GM12878 (cell line): ENCODE data around the gene F11. TPM values are rescaled to one million over a fixed set of nuclear protein-coding genes. Genes with fewer than 3 reads are reported as not detected.
"Not testable (repeated sequence)": the region's sequence is repeated elsewhere in the genome, so short reads cannot be mapped to it uniquely, and the experiment has no call there.

ENCODE experiments used
- ATAC-seq: fragments of 200-7000 bp; cut with Tn5 transposase; 3 replicates; pipeline ENCODE4 v1.9.1; 2020; ENCODE audit warnings: mild to moderate bottlenecking, moderate library complexity
- BruUV-seq: library from RNA; stranded (reverse); fragments of 400-500 nt; replicated peaks from 2 replicates; lab custom pipeline; 2021; lab: Mats Ljungman, UMichigan
- CTCF ChIA-PET: fragments of 300-600 bp; sonication (Branson Sonifier 250); formaldehyde crosslinking; extraction: SDS; loops from one replicate; lab custom pipeline; 2021; ENCODE audit warnings: inconsistent platforms; lab: Yijun Ruan, JAX
- POLR2A ChIA-PET: fragments of 350-600 bp; formaldehyde crosslinking; extraction: SDS; loops from one replicate; lab custom pipeline; 2021; ENCODE audit warnings: inconsistent platforms; lab: Charles Lee
- RAD21 ChIA-PET: fragments of 300-600 bp; sonication (Branson Sonifier 250); formaldehyde crosslinking; loops from one replicate; lab custom pipeline; 2023; ENCODE audit warnings: antibody characterized with exemption; ENCODE audit not compliant: unreplicated experiment; lab: Charles Lee
- SMC1A ChIA-PET: fragments of 300-600 bp; sonication (Branson Sonifier 250); formaldehyde crosslinking; loops from one replicate; lab custom pipeline; 2023; ENCODE audit not compliant: unreplicated experiment, uncharacterized antibody; lab: Charles Lee
- DNase-seq: peaks from one replicate; pipeline ENCODE4 v3.0.0-alpha.2; 2011; ENCODE audit warnings: low read depth, low spot score
- FAIRE-seq: peaks from 3 replicates; lab custom pipeline; 2011; peaks lifted over from hg19 to GRCh38; lab: Jason Lieb, UNC
- H2AFZ ChIP-seq: 2 replicates; pipeline ENCODE4 v1.6.0; 2011; ENCODE audit warnings: low read depth, low read length, control low read depth; ENCODE audit not compliant: control insufficient read depth
- H3K27ac ChIP-seq: 2 replicates; pipeline ENCODE4 v1.5.1; 2011; ENCODE audit warnings: control low read depth; ENCODE audit not compliant: control insufficient read depth, insufficient read depth
- H3K27me3 ChIP-seq, 2 experiments: replicated peaks in 1 of 2; 2 replicates each; pipeline versions ENCODE4 v1.6.0 to v1.6.1; 2011; ENCODE audit warnings: low read length in 1 of 2; ENCODE audit not compliant: control insufficient read depth in 2 of 2, insufficient read depth in 2 of 2
- H3K36me3 ChIP-seq, 2 experiments: 2 replicates each; pipeline ENCODE4 v1.5.1; 2011; ENCODE audit warnings: low read length in 1 of 2; ENCODE audit not compliant: control insufficient read depth in 2 of 2, insufficient read depth in 2 of 2
- H3K4me1 ChIP-seq: 2 replicates; pipeline ENCODE4 v1.6.1; 2011; ENCODE audit warnings: mild to moderate bottlenecking, low read length, moderate library complexity, mixed read lengths; ENCODE audit not compliant: control insufficient read depth, insufficient read depth
- H3K4me2 ChIP-seq: 2 replicates; pipeline ENCODE4 v1.6.0; 2011; ENCODE audit warnings: control low read depth; ENCODE audit not compliant: control insufficient read depth, insufficient read depth
- H3K4me3 ChIP-seq: fragments of 200-600 bp; sonication (generic); 2 replicates; pipeline ENCODE4 v1.5.1; 2016
- H3K79me2 ChIP-seq: 2 replicates; pipeline ENCODE4 v1.6.0; 2011; ENCODE audit warnings: low read length; ENCODE audit not compliant: control insufficient read depth, insufficient read depth
- H3K9ac ChIP-seq: 2 replicates; pipeline ENCODE4 v1.8.0; 2011; ENCODE audit warnings: low read length, control low read depth, mixed read lengths; ENCODE audit not compliant: control insufficient read depth, insufficient read depth
- H3K9me3 ChIP-seq: replicated peaks from 3 replicates; pipeline ENCODE4 v1.5.1; 2011; ENCODE audit warnings: mild to moderate bottlenecking, low read length; ENCODE audit not compliant: control insufficient read depth, insufficient read depth
- H4K20me1 ChIP-seq: 2 replicates; pipeline ENCODE4 v1.6.0; 2011; ENCODE audit not compliant: control insufficient read depth, insufficient read depth
- CBX5 ChIP-seq: sonication (generic); IDR thresholded peaks from 2 replicates; pipeline ENCODE4 v1.6.1; 2016; ENCODE audit warnings: low read depth, moderate library complexity, mild to moderate bottlenecking, inconsistent platforms
- ETV6 ChIP-seq, 2 experiments: fragments of 450-650 bp in 1 of 2; IDR thresholded peaks in 1 of 2; conservative IDR thresholded peaks in 1 of 2; 2 replicates each; pipeline ENCODE4 v1.6.1; 2014; ENCODE audit warnings: antibody characterized with exemption in 1 of 2, borderline replicate concordance in 1 of 2, low read depth in 1 of 2, mild to moderate bottlenecking in 1 of 2, moderate library complexity in 1 of 2
- JUNB ChIP-seq: IDR thresholded peaks from 2 replicates; pipeline ENCODE4 v1.6.1; 2016; ENCODE audit warnings: antibody characterized with exemption, mild to moderate bottlenecking
- NFYB ChIP-seq: IDR thresholded peaks from 2 replicates; pipeline ENCODE4 v1.6.1; 2011; ENCODE audit warnings: low read depth, mild to moderate bottlenecking, low read length, improper control_type of control experiment, moderate library complexity; ENCODE audit not compliant: insufficient read depth
- PRDM15 ChIP-seq: fragments of 450-650 bp; formaldehyde crosslinking; IDR thresholded peaks from 2 replicates; pipeline ENCODE4 v1.4.0; 2020; ENCODE audit warnings: mild to moderate bottlenecking, moderate library complexity
- RCOR1 ChIP-seq: conservative IDR thresholded peaks from 2 replicates; pipeline ENCODE4 v1.6.1; 2012; ENCODE audit warnings: low read depth, low read length, improper control_type of control experiment
- ZBED1 ChIP-seq: IDR thresholded peaks from 2 replicates; pipeline ENCODE4 v1.6.1; 2016; ENCODE audit warnings: borderline replicate concordance
- ZNF384 ChIP-seq: IDR thresholded peaks from 2 replicates; pipeline ENCODE4 v1.6.1; 2012; ENCODE audit warnings: low read depth, mild to moderate bottlenecking, low read length, improper control_type of control experiment, borderline replicate concordance
- WGBS: methylation state at CpG from one replicate; pipeline ENCODE4 v1.1.6; 2016; ENCODE audit warnings: low lambda C conversion rate; ENCODE audit not compliant: insufficient replicate concordance, insufficient coverage; ENCODE audit errors: missing lambda C conversion rate; 5-methylcytosine and 5-hydroxymethylcytosine counted together
- in situ Hi-C: fragments of 300-500 bp; cut with MboI; formaldehyde crosslinking; loops from 9 replicates; pipeline ENCODE4 v1.14.3; 2018; ENCODE audit warnings: mixed read lengths
- intact Hi-C: fragments of 100-400 bp; cut with micrococcal nuclease; formaldehyde crosslinking; loops from one replicate; pipeline ENCODE4 v1.14.2; 2022; ENCODE audit not compliant: unreplicated experiment
- polyA plus RNA-seq, 11 experiments: library from polyadenylated mRNA; depleted of rRNA in 4 of 11; unstranded in 6 of 11; stranded (reverse) in 5 of 11; fragments of >200 nt; fragmentation: Nextera tagmentation in 4 of 11; fragmentation: Illumina TruSeq in 1 of 11; extraction: Ambion mirVana in 4 of 11; extraction: Trizol in 1 of 11; gene quantifications; 1 replicate in 1 of 11; 2 replicates in 10 of 11; pipeline versions ENCODE4 v1.2.1 to v1.2.3, GENCODE V29; 2011 to 2016; ENCODE audit warnings: inconsistent platforms in 2 of 11, missing spikeins in 2 of 11, low read depth in 1 of 11
- total RNA-seq, 4 experiments: library from RNA; depleted of rRNA in 3 of 4; stranded (reverse); fragments of >200 nt in 3 of 4; fragmentation: Illumina TruSeq in 1 of 4; extraction: Trizol in 1 of 4; gene quantifications; 2 replicates each; pipeline versions ENCODE4 v1.2.1 to v1.2.3, GENCODE V29; 2013 to 2021

F11 gene
- total and polyA plus RNA-seq, 10 of the 15 experiments (the other 5 are each of a cell fraction or from before 2014, with no cell fraction given): not detected

GRCh38 chr4:186244835-186245234 is 21.2 kb upstream of the F11 start:
- H3K27me3 ChIP-seq: no peaks in the 10 kb centered on the region; a peak in 1 of 4 replicates
- in situ Hi-C loops: no loop called here
- H2AFZ ChIP-seq: no peak overlapping the region
- CTCF ChIA-PET: no interaction called here
- H3K27ac ChIP-seq: no peak overlapping the region
- no peak for TF ChIP-seq ZBED1
- TF ChIP-seq JUNB: no peak
- TF ChIP-seq CBX5: no peak
- TF ChIP-seq ZNF384: no peak
- TF ChIP-seq NFYB: no peak
- TF ChIP-seq PRDM15 (CRISPR knock-in tag): no peak
- no peak for TF ChIP-seq RCOR1
- TF ChIP-seq ETV6 (conservative IDR thresholded peaks at IDR 0.05 in 1 of 2, IDR thresholded peaks at IDR 0.05 in 1 of 2; ENCODE audit: borderline replicate concordance in 1 of 2, low read depth in 1 of 2): no peak
- SMC1A ChIA-PET: no interaction called here
- RAD21 ChIA-PET: no interaction called here
- H4K20me1 ChIP-seq: no peaks in the 10 kb centered on the region
- H3K4me1 ChIP-seq: no peaks in the 10 kb centered on the region
- H3K4me2 ChIP-seq: no peak overlapping the region
- POLR2A ChIA-PET: no interaction called here
- H3K79me2 ChIP-seq: no peaks in the 10 kb centered on the region
- DNase-seq: no peak
- 11% methylated on average over 5 of the region's 5 CpGs for WGBS
- ATAC-seq: no peak
- FAIRE-seq: no peak
- no TSS peak for BruUV-seq
- no peak overlapping the region for H3K9ac ChIP-seq
- intact Hi-C loops: no loop called here
- no peaks in the 10 kb centered on the region for H3K36me3 ChIP-seq
- H3K9me3 ChIP-seq: no peaks in the 10 kb centered on the region
- no peak overlapping the region for H3K4me3 ChIP-seq

- in situ Hi-C loops: not testable (repeated sequence)
- WGBS: 33% methylated on average over 8 of the region's 9 CpGs
These were observed 18.8 kb upstream of the F11 start for GRCh38 chr4:186247062-186247752.

More at GRCh38 chr4:186247062-186247752, 18.8 kb upstream of the F11 start:
- H3K4me2 ChIP-seq, intact Hi-C loops, H2AFZ ChIP-seq, DNase-seq, RAD21 ChIA-PET, ATAC-seq, H3K4me1 ChIP-seq, BruUV-seq, H3K27ac ChIP-seq, H3K79me2 ChIP-seq, H3K9me3 ChIP-seq, H4K20me1 ChIP-seq, H3K27me3 ChIP-seq, POLR2A ChIA-PET, CTCF ChIA-PET, H3K4me3 ChIP-seq, FAIRE-seq, H3K36me3 ChIP-seq, H3K9ac ChIP-seq, SMC1A ChIA-PET: not testable (repeated sequence)
